HepG2 (cell line): Measurements from ENCODE around the gene ZNF627. TPM values are rescaled to one million over a fixed set of nuclear protein-coding genes. Genes with fewer than 3 reads are reported as not detected.

ENCODE experiments used
- ARID2 ChIP-seq: sonication (generic); formaldehyde crosslinking; IDR thresholded peaks from 2 replicates; pipeline ENCODE4 v1.8.1; 2022; ENCODE audit warnings: mild to moderate bottlenecking, missing genetic modification reagents, borderline replicate concordance
- ARNT ChIP-seq: fragments of 450-650 bp; IDR thresholded peaks from 2 replicates; pipeline ENCODE4 v1.6.1; 2017
- ATF6 ChIP-seq: sonication (generic); formaldehyde crosslinking; conservative IDR thresholded peaks from 2 replicates; pipeline ENCODE4 v1.4.0; 2020; ENCODE audit warnings: missing genetic modification reagents
- FOXA1 ChIP-seq, 2 experiments: fragments of 450-650 bp in 1 of 2; sonication (generic) in 1 of 2; formaldehyde crosslinking in 1 of 2; IDR thresholded peaks; 2 replicates each; pipeline versions ENCODE4 v1.4.0 to v1.6.1; 2016 to 2020; ENCODE audit warnings: missing genetic modification reagents in 1 of 2
- FOXP4 ChIP-seq: sonication (generic); formaldehyde crosslinking; IDR thresholded peaks from 2 replicates; pipeline ENCODE4 v1.4.0; 2020; ENCODE audit warnings: missing genetic modification reagents
- HMG20A ChIP-seq: IDR thresholded peaks from 2 replicates; pipeline ENCODE4 v1.6.1; 2016; ENCODE audit warnings: borderline replicate concordance
- HOXD1 ChIP-seq: sonication (generic); formaldehyde crosslinking; IDR thresholded peaks from 2 replicates; pipeline ENCODE4 v1.5.0; 2020; ENCODE audit warnings: missing genetic modification reagents
- REXO4 ChIP-seq: sonication (generic); formaldehyde crosslinking; IDR thresholded peaks from 2 replicates; pipeline ENCODE4 v1.8.0; 2022; ENCODE audit warnings: missing genetic modification reagents, mild to moderate bottlenecking, borderline replicate concordance
- SAFB2 ChIP-seq: sonication (generic); formaldehyde crosslinking; IDR thresholded peaks from 2 replicates; pipeline ENCODE4 v1.5.1; 2020; ENCODE audit warnings: missing genetic modification reagents, low read depth, mild to moderate bottlenecking, borderline replicate concordance
- SALL1 ChIP-seq: sonication (generic); formaldehyde crosslinking; IDR thresholded peaks from 2 replicates; pipeline ENCODE4 v1.8.0; 2022; ENCODE audit warnings: mild to moderate bottlenecking, missing genetic modification reagents
- SYNCRIP ChIP-seq: fragments of 200-400 bp; formaldehyde crosslinking; IDR thresholded peaks from 2 replicates; pipeline ENCODE4 v1.6.1; 2018; ENCODE audit warnings: mild to moderate bottlenecking, low read depth, low read length; ENCODE audit not compliant: insufficient read depth
- TSC22D2 ChIP-seq: sonication (generic); formaldehyde crosslinking; IDR thresholded peaks from 2 replicates; pipeline ENCODE4 v1.5.1; 2020; ENCODE audit warnings: missing genetic modification reagents, mild to moderate bottlenecking, borderline replicate concordance
- ZBTB38 ChIP-seq: sonication (generic); formaldehyde crosslinking; IDR thresholded peaks from 2 replicates; pipeline ENCODE4 v1.5.1; 2020; ENCODE audit warnings: mild to moderate bottlenecking, missing genetic modification reagents
- ZBTB42 ChIP-seq: sonication (generic); formaldehyde crosslinking; IDR thresholded peaks from 2 replicates; pipeline ENCODE4 v1.5.0; 2020; ENCODE audit warnings: mild to moderate bottlenecking, missing genetic modification reagents
- ZNF335 ChIP-seq: sonication (generic); formaldehyde crosslinking; IDR thresholded peaks from 2 replicates; pipeline ENCODE4 v1.4.0; 2020; ENCODE audit warnings: missing genetic modification reagents
- ZNF615 ChIP-seq: sonication (generic); formaldehyde crosslinking; IDR thresholded peaks from 2 replicates; pipeline ENCODE4 v1.5.0; 2020; ENCODE audit warnings: mild to moderate bottlenecking, missing genetic modification reagents, borderline replicate concordance
- polyA plus RNA-seq, 8 experiments: library from polyadenylated mRNA; depleted of rRNA in 3 of 8; stranded (reverse) in 7 of 8; unstranded in 1 of 8; fragments of >200 nt; fragmentation: Illumina TruSeq in 4 of 8; extraction: Trizol in 4 of 8; gene quantifications; 2 replicates each; pipeline versions ENCODE4 v1.2.1 to v1.2.3, GENCODE V29; 2011 to 2016; ENCODE audit warnings: low read depth in 4 of 8, missing spikeins in 1 of 8, mixed read lengths in 1 of 8; ENCODE audit not compliant: insufficient read depth in 1 of 8
- total RNA-seq, 5 experiments: library from RNA; depleted of rRNA; stranded (reverse); fragments of >200 nt; fragmentation: Illumina TruSeq; extraction: Trizol; gene quantifications; 2 replicates each; pipeline ENCODE4 v1.2.3, GENCODE V29; 2016; ENCODE audit warnings: low read depth in 1 of 5
- TF ChIP-seq, protein P1 (sequence below): sonication (generic); formaldehyde crosslinking; conservative IDR thresholded peaks from 2 replicates; pipeline ENCODE4 v1.4.0; 2020; ENCODE audit warnings: missing genetic modification reagents

ZNF627 gene
- total and polyA plus RNA-seq, 2 of the 13 experiments (the other 11 are each of a cell fraction or from before 2014, with no cell fraction given), result 4.2 to 12.7 TPM

DNA sequence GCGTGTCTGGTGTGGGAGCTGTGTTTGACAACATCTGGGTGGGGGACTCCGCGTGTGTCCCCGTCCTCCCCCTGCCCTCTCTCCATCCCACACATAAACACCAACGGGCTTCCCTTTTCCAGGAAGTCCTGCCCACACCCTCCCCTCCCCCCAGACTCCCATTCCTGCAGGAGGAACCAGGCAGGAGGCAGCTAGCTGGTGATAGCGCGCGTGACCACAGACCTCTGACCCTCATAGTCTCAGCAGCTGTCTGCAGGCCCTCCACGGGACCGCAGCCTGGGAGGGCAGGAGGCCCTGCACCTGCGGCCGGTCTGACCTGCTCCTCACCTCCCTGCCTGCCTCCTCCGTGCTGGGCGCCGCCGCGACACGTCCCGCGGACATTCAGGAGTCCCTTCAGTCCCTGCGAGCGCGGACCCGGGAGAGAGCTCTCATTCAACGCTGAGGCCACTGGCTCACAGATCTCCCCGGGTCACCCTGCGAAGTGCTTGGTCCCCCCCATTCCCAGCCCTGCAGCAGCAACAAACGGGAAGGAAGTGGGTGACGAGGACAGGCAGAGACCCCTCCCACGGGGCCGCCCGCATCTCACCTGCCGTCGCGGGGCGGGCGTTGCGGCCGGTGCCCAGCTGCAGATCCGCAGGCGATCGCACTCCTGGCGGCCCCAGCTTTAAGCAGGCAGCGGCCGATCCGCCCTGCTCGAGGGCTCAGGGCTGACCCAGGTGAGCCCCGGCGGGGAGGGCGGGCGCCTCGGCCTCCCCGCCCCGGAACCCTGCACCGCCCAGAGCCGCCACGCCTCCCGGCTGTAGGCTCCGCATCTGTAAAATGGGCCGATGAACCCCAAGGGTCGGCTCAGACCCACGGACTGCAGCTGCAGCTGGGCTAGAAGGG, 18.8 kb upstream of the ZNF627 start (continued):
- TF ChIP-seq FOXP4 (CRISPR knock-in tag), result 0 out of 2 replicates have a peak, but pooled peaks have one; percentile 0
- peak; percentile 61; the same call in 1 of the 2 replicates for TF ChIP-seq ZBTB38 (CRISPR knock-in tag)
- TF ChIP-seq ARID2 (CRISPR knock-in tag), result no peak
- TF ChIP-seq ZNF615 (CRISPR knock-in tag), result no peak
- TF ChIP-seq SAFB2 (CRISPR knock-in tag), result no peak
- no peak for TF ChIP-seq HMG20A (CRISPR knock-in tag)
- peak; percentile 32; the same call in 1 of the 2 replicates for TF ChIP-seq SALL1 (CRISPR knock-in tag)
- TF ChIP-seq ZNF335 (CRISPR knock-in tag), result no peak
- no peak for TF ChIP-seq FOXA1 (IDR thresholded peaks at IDR 0.05)
- no peak for TF ChIP-seq FOXA1 (CRISPR knock-in tag; IDR thresholded peaks at IDR 0.05)
- TF ChIP-seq ARNT, result no peak
- TF ChIP-seq, protein P1, sequence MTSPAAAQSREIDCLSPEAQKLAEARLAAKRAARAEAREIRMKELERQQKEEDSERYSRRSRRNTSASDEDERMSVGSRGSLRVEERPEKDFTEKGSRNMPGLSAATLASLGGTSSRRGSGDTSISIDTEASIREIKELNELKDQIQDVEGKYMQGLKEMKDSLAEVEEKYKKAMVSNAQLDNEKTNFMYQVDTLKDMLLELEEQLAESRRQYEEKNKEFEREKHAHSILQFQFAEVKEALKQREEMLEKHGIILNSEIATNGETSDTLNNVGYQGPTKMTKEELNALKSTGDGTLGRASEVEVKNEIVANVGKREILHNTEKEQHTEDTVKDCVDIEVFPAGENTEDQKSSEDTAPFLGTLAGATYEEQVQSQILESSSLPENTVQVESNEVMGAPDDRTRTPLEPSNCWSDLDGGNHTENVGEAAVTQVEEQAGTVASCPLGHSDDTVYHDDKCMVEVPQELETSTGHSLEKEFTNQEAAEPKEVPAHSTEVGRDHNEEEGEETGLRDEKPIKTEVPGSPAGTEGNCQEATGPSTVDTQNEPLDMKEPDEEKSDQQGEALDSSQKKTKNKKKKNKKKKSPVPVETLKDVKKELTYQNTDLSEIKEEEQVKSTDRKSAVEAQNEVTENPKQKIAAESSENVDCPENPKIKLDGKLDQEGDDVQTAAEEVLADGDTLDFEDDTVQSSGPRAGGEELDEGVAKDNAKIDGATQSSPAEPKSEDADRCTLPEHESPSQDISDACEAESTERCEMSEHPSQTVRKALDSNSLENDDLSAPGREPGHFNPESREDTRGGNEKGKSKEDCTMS (CRISPR knock-in tag), result no peak
- TF ChIP-seq ATF6 (CRISPR knock-in tag), result no peak
- TF ChIP-seq REXO4 (CRISPR knock-in tag), result no peak
- TF ChIP-seq SYNCRIP, result no peak
- no peak for TF ChIP-seq TSC22D2 (CRISPR knock-in tag)
- TF ChIP-seq ZBTB42 (CRISPR knock-in tag), result no peak
- 0 out of 2 replicates have a peak, but pooled peaks have one; percentile 30 for TF ChIP-seq HOXD1 (CRISPR knock-in tag)
